GM18868 (cell line): ENCODE data around the gene GATB.

Experiments used
- ATAC-seq: cut with Tn5 transposase; IDR thresholded peaks from one replicate; pipeline ENCODE4 v1.9.1; 2021; ENCODE audit warnings: mild to moderate bottlenecking, moderate library complexity; ENCODE audit not compliant: unreplicated experiment

The GATB gene

DNA sequence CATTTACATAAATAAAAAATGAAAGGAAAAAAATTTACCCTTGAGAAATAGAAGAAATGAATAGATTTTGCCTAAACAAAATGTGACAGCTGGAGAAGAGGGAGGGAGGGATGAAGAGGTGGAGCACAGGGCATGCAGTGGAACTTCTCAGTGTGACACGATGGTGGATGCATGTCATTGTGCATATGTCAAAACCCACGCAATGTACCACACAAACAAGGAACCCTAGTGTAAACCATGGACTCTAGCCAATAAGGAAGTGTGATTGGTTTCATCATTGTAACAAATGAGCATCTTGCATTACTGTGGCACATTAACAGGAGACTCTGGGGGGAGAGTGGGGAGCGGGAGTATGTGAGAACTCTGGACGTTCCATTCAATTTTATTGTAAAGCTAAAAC is 58.6 kb downstream of the GATB start:
- ATAC-seq = no peak

- no peak for ATAC-seq
Measured at GRCh38 chr4:151700566-151701316, 60.1 kb downstream of the GATB start.

GRCh38 chr4:151698213-151698612 is 62.6 kb downstream of the GATB start:
- ATAC-seq = no peak

DNA sequence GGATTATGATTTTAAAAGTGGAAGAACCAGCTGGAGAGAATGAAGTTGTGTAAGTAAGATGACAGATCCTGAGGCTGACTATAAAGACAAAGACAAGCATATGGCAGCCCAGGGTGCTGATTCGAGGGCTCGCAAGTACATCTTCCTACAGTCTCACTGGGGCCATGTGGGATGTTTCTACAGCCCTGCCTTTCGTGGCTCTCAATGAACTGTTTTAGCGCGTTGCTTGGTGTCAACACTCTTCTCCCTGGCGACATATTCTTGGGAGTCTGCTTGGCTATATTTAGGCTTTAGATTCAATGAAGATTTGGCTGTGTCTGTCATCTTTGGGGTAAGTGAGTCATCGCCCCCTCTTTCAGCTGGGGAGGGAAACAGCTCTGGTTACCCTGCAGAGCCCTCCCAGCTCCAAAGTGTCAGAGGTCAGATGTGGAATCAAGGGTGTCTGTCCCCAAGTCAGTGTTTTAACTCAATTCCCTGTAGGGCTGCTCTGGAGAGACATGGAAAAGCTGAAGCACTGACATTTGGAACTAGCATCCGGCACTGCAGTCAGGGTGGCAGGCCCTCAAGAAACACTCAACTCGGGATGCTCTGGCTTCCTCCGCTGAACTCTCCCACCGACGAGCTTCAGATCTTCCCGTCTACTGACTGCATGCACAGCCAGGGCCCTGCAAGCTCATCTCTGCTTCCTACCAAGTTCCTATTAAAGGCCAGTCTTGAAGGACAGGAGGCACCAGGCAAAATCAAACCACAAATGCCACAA is 65.7 kb downstream of the GATB start:
- ATAC-seq = no peak

GRCh38 chr4:151692821-151693673 is 67.8 kb downstream of the GATB start:
- no peak for ATAC-seq

- ATAC-seq = no peak
Measured at GRCh38 chr4:151692443-151692782, 68.4 kb downstream of the GATB start.

DNA sequence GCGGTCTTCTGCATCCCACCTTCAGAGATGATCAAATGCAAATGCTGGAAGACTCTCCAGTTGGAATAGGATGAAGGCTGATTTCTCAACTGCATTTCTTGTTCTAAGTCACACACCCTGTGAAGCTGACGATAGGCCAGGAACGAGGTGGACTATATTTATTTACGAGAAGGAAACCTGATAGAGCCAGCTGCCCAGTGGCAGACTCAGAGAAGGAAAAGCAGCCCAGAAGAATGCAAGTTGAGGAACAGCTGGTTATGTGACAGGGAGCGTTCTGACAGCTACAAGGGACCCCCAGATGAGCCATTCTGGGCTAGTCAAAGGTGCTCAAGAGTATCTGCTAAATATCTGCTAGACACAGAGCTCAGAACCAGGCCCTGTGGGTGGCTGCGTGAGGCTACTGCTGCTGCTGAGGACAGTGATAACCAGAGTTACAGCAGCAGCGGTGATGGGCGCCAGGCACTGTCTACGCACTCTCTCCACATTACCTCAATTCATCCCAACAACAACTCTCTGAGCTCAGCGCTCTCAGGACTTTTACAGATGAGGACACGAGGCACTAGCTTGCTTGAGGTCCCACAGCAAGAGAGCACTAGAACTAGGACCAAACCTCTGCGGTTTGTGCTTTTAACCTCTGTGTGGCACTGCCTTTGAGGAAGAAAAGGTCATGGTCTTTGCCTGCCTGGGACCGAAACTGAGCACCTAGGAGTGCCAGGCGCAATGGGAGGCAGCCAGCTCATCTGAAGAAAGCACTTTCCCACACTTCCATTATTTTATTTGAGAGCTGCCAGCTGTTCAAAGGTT is 69.0 kb downstream of the GATB start:
- no peak for ATAC-seq

DNA sequence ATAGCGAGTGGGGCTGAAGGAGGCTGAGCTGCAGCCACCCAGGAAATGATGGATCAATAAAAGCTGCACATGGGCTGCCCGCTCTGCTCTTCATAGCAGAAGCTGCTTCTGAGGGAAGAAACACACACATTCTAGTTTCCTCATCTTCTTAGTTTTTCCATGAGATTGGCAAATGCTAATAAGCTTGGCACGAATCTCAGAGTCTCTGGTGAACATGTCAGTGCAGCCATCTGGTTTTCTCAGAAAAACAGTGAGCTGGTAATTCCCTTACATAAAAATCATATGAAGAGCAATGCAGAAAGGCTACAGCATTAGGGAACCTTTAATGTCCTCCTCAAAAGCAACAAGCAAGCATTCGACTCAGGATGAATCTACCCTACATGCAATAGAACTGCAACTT is 69.9 kb downstream of the GATB start:
- ATAC-seq = no peak

DNA sequence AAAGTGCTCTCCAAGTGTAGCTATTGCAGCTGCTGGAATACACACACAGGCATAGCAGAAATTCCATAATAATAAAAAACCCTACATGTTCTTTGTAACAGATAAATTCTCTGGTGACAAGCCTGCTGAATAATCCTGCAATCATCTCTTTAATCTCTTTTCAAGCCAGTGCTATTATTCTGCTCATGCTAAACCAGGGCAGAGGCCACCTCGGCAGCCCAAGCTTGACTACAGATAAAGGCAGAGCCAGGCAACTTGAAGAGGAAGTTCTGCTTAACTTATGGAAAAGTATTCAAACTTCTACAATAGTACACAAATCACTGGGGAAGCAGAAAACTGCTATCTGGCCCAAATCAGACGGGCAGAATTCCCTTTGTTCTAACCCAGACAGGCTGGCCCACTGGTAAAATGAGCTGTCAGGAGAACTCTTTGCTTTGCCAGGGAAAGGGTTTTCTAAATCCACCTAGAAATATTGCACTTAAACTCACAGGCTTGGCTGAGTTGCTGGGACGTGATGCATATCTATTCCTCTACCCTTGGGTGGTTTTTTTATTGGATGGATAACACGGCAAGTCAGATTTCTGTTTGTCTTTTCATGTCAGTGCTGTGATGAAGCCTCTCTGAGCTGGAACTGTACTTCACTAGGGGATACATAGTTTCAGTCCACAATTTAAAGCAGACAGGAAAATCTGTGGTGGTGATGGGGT is 70.5 kb downstream of the GATB start:
- no peak for ATAC-seq

GRCh38 chr4:151689211-151689991 is 71.4 kb downstream of the GATB start:
- ATAC-seq = no peak

GRCh38 chr4:151688785-151689043 is 72.1 kb downstream of the GATB start:
- no peak for ATAC-seq

- no peak for ATAC-seq
Measured at GRCh38 chr4:151688003-151688784, 72.6 kb downstream of the GATB start.

DNA sequence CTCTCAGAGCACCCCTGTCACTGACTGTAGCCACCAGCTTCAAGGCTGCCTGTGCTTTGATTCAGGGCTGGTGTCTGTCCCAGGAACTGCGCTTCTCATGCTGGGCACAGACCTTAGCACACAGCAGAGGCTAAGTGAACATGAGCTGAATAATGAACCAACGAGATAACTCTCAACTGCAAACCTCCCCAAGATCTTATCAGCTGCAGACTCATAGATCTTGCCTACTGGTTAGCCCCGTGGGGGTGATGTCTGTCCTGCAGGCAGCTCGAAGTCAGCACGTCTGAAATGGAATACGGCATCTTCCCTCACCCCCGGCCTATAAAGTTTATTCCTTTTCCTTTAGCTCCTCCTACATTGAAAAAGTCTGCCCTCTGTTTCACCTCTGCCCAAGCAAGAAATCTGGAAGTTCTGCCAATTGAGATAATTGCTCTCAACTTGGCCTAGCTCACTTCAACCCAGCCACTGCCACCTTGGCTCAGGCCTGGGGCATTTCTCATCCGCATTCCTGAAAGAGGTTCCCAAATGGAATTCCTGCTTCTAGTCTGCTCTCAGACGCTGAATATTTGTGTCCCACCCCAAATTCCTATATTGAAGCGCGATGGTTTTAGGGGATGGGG is 73.7 kb downstream of the GATB start:
- no peak for ATAC-seq

DNA sequence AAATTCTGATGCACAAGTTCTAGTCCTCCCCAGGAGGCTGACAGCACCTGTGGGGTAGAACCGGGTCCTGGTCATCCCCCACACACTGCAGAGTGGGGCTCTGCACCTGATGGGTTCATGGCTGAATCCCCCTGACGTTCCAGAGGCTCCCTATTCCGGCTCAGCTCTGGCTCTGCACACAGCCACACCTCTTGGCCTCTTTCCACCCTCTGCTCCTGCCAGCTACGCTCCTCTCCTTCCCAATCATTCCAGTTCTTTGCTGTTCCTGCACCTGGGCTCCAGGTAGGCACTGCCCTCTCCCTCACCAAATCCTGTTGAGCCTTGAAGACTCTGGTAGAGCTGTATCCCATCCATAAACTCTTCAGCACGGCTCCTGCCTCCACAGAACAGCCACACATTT is 75.5 kb downstream of the GATB start:
- ATAC-seq = no peak

GRCh38 chr4:151681085-151681484 is 79.7 kb downstream of the GATB start:
- ATAC-seq = no peak

GRCh38 chr4:151679231-151679630 is 81.6 kb downstream of the GATB start:
- no peak for ATAC-seq

GRCh38 chr4:151678048-151678872 is 82.5 kb downstream of the GATB start:
- no peak for ATAC-seq

- ATAC-seq = no peak
Measured at GRCh38 chr4:151677193-151677592, 83.6 kb downstream of the GATB start.
